SK-N-SH treated with all-trans-retinoic acid at 6 μM for 48 hours (cell line): Measurements from ENCODE around the gene UROD.

Source experiments
- ATAC-seq: fragments of 200-7000 bp; cut with Tn5 transposase; 3 replicates; pipeline ENCODE4 v1.9.1; 2020; ENCODE audit warnings: mild to moderate bottlenecking, moderate library complexity
- ARNTL ChIP-seq: fragments of 450-650 bp; formaldehyde crosslinking; IDR thresholded peaks from 2 replicates; pipeline ENCODE4 v1.5.0; 2020; ENCODE audit warnings: low read depth, mild to moderate bottlenecking, moderate library complexity, borderline replicate concordance
- BACH2 ChIP-seq: fragments of 250-450 bp; sonication (Bioruptor Pico); IDR thresholded peaks from 2 replicates; pipeline ENCODE4 v1.9.0; 2021; ENCODE audit warnings: mild to moderate bottlenecking, borderline replicate concordance
- CREB5 ChIP-seq: fragments of 250-450 bp; sonication (Bioruptor Pico); IDR thresholded peaks from 2 replicates; pipeline ENCODE4 v1.5.1; 2020; ENCODE audit warnings: low read depth, mild to moderate bottlenecking, moderate library complexity
- CSDC2 ChIP-seq: fragments of 250-450 bp; sonication (Bioruptor Pico); IDR thresholded peaks from 2 replicates; pipeline ENCODE4 v1.5.0; 2020; ENCODE audit warnings: mild to moderate bottlenecking, moderate library complexity
- CSRNP3 ChIP-seq: fragments of 250-450 bp; sonication (Bioruptor Pico); IDR thresholded peaks from 2 replicates; pipeline ENCODE4 v1.5.1; 2021; ENCODE audit warnings: mild to moderate bottlenecking, moderate library complexity
- ESRRG ChIP-seq: fragments of 250-450 bp; sonication (Bioruptor Pico); IDR thresholded peaks from 2 replicates; pipeline ENCODE4 v1.6.1; 2021; ENCODE audit warnings: mild to moderate bottlenecking
- GLIS3 ChIP-seq: fragments of 250-450 bp; sonication (Bioruptor Pico); IDR thresholded peaks from 2 replicates; pipeline ENCODE4 v1.5.0; 2020; ENCODE audit warnings: mild to moderate bottlenecking, moderate library complexity
- ISL1 ChIP-seq: fragments of 250-450 bp; sonication (Bioruptor Pico); IDR thresholded peaks from 2 replicates; pipeline ENCODE4 v2.1.2; 2022; ENCODE audit warnings: mild to moderate bottlenecking, moderate library complexity
- OSR1 ChIP-seq: fragments of 250-450 bp; sonication (Bioruptor Pico); IDR thresholded peaks from 2 replicates; pipeline ENCODE4 v1.8.0; 2022; ENCODE audit warnings: moderate library complexity, mild to moderate bottlenecking, inconsistent platforms
- PATZ1 ChIP-seq: fragments of 250-450 bp; sonication (Bioruptor Pico); IDR thresholded peaks from 2 replicates; pipeline ENCODE4 v1.8.0; 2020; ENCODE audit warnings: mild to moderate bottlenecking, moderate library complexity, borderline replicate concordance
- PPARA ChIP-seq: fragments of 250-450 bp; sonication (Bioruptor Pico); IDR thresholded peaks from 2 replicates; pipeline ENCODE4 v1.5.0; 2020; ENCODE audit warnings: mild to moderate bottlenecking, borderline replicate concordance
- RARB ChIP-seq: fragments of 250-450 bp; sonication (Bioruptor Pico); IDR thresholded peaks from 2 replicates; pipeline ENCODE4 v1.8.0; 2021; ENCODE audit warnings: mild to moderate bottlenecking, moderate library complexity
- SNAI2 ChIP-seq: fragments of 250-450 bp; sonication (Bioruptor Pico); IDR thresholded peaks from 2 replicates; pipeline ENCODE4 v1.5.0; 2020; ENCODE audit warnings: mild to moderate bottlenecking, moderate library complexity
- TCF4 ChIP-seq: fragments of 250-450 bp; sonication (Bioruptor Pico); IDR thresholded peaks from 2 replicates; pipeline ENCODE4 v1.8.0; 2021; ENCODE audit warnings: mild to moderate bottlenecking, moderate library complexity, borderline replicate concordance
- TOX ChIP-seq: fragments of 250-450 bp; sonication (Bioruptor Pico); IDR thresholded peaks from 2 replicates; pipeline ENCODE4 v1.8.0; 2021; ENCODE audit warnings: mild to moderate bottlenecking, moderate library complexity, borderline replicate concordance
- TSHZ2 ChIP-seq: fragments of 250-450 bp; sonication (Bioruptor Pico); IDR thresholded peaks from 2 replicates; pipeline ENCODE4 v1.5.0; 2020; ENCODE audit warnings: mild to moderate bottlenecking, moderate library complexity
- ZC3H10 ChIP-seq: fragments of 250-450 bp; sonication (Bioruptor Pico); IDR thresholded peaks from 2 replicates; pipeline ENCODE4 v1.5.1; 2021; ENCODE audit warnings: mild to moderate bottlenecking, moderate library complexity
- ZFP3 ChIP-seq: fragments of 250-450 bp; sonication (Bioruptor Pico); IDR thresholded peaks from 2 replicates; pipeline ENCODE4 v1.5.0; 2020; ENCODE audit warnings: mild to moderate bottlenecking, moderate library complexity
- ZNF565 ChIP-seq: fragments of 450-650 bp; formaldehyde crosslinking; conservative IDR thresholded peaks from 2 replicates; pipeline ENCODE4 v1.5.0; 2020; ENCODE audit warnings: low read depth, mild to moderate bottlenecking, moderate library complexity
- ZNF70 ChIP-seq: fragments of 450-650 bp; formaldehyde crosslinking; IDR thresholded peaks from 2 replicates; pipeline ENCODE4 v1.5.0; 2020; ENCODE audit warnings: mild to moderate bottlenecking, moderate library complexity
- ZNF8 ChIP-seq: fragments of 450-650 bp; formaldehyde crosslinking; IDR thresholded peaks from 2 replicates; pipeline ENCODE4 v1.5.0; 2020; ENCODE audit warnings: mild to moderate bottlenecking, moderate library complexity

UROD gene

GRCh38 chr1:45012639-45013278, 705 bp downstream of the UROD start:
- TF ChIP-seq CSRNP3 (CRISPR knock-in tag) = no peak
- no peak for TF ChIP-seq RARB
- TF ChIP-seq TSHZ2 (CRISPR knock-in tag) = no peak
- TF ChIP-seq ZNF8 (CRISPR knock-in tag) = no peak
- TF ChIP-seq ESRRG (CRISPR knock-in tag) = no peak
- no peak for TF ChIP-seq ZNF565 (CRISPR knock-in tag)
- TF ChIP-seq CSDC2 (CRISPR knock-in tag) = no peak
- TF ChIP-seq BACH2 (CRISPR knock-in tag) = no peak
- TF ChIP-seq SNAI2 (CRISPR knock-in tag) = no peak
- TF ChIP-seq CREB5 (CRISPR knock-in tag) = no peak
- no peak for TF ChIP-seq ZFP3 (CRISPR knock-in tag)
- no peak for TF ChIP-seq ZC3H10
- TF ChIP-seq PATZ1 = no peak
- no peak for TF ChIP-seq GLIS3 (CRISPR knock-in tag)
- TF ChIP-seq PPARA (CRISPR knock-in tag) = no peak
- no peak for TF ChIP-seq TCF4 (CRISPR knock-in tag)
- TF ChIP-seq ISL1 = no peak
- TF ChIP-seq OSR1 (CRISPR knock-in tag) = no peak
- TF ChIP-seq ARNTL (CRISPR knock-in tag) = no peak
- peak; percentile 52 for ATAC-seq

GRCh38 chr1:45013551-45014209, 1.6 kb downstream of the UROD start:
- ATAC-seq = no peak
- TF ChIP-seq RARB (no peak), ISL1 (no peak), OSR1 (CRISPR knock-in tag) (no peak), ESRRG (CRISPR knock-in tag) (no peak), GLIS3 (CRISPR knock-in tag) (no peak), ZFP3 (CRISPR knock-in tag) (no peak), ZNF70 (no peak), PATZ1 (no peak), BACH2 (CRISPR knock-in tag) (no peak), CREB5 (CRISPR knock-in tag) (no peak), ZNF8 (CRISPR knock-in tag) (no peak), ZC3H10 (no peak), TSHZ2 (CRISPR knock-in tag) (no peak), ARNTL (CRISPR knock-in tag) (no peak), CSRNP3 (CRISPR knock-in tag) (no peak), ZNF565 (CRISPR knock-in tag) (no peak), CSDC2 (CRISPR knock-in tag) (no peak), TOX (CRISPR knock-in tag) (no peak)
